ENCODE results near the gene MTUS2. TPM values are rescaled to one million over a fixed set of nuclear protein-coding genes. Genes with fewer than 3 reads are reported as not detected.

Gene MTUS2
- total and polyA plus RNA-seq, 10 donors: 0.20 to 3.2 (median 0.85) TPM

DNA sequence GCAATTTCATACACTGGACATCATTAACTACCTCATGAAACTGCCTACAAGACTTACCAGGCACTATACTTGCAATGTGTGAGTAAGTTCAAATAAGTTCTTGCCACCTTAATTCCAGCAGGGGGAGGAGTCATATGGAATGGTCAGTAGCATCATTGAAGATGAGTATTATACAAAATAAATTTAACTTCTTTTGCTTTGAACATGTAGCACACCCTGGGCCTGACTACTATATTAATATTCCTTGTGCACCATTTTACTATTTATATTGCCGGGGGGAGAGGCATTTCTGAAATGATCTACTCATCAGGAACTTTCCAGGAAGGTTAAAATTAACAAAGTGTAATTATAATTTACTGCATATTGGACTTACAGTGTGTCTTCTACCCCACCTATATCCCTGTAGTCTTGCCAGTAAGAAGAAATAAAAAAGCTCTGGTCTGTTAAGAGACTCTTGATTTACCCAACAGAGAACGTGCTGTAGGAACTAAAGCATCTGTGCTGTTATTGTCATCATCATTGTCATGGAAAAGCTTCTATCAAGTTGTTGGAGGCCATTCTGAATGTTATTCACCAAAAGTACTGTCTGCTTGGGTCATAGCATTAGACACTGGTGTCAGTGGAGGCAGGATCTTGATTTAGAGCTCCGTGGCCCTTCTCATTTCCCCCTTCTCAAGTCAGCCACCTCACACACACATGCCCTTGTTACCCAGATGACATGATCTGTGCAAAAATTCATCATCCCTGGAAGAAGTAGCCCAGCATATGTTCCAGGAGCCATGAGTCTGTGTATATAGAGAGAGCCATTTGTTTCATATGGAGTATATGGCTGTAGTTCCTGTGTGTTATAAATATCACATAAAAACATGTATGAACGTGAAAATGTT is 147.1 kb downstream of the MTUS2 start:
- no peaks in the 10 kb centered on the region for H3K9me3 ChIP-seq
- intact Hi-C loops (cut with DNase I; ENCODE audit: low total_unique reads): no loop called here
- 73 to 90% (median 78%) methylated on average over 4 of the region's 4 CpGs for WGBS, 5 donors
- no peak for DNase-seq
- H3K36me3 ChIP-seq: no peaks in the 10 kb centered on the region
- H3K27me3 ChIP-seq (replicated peaks in 1 of 7): no peaks in the 10 kb centered on the region
- no peak overlapping the region for H3K4me3 ChIP-seq
- H3K27ac ChIP-seq: no peak overlapping the region
- H3K4me1 ChIP-seq: no peaks in the 10 kb centered on the region
- TF ChIP-seq POLR2AphosphoS5 (IDR thresholded peaks at IDR 0.05) (no peak), POLR2A (IDR thresholded peaks at IDR 0.05) (no peak)
- TF ChIP-seq, protein P1, sequence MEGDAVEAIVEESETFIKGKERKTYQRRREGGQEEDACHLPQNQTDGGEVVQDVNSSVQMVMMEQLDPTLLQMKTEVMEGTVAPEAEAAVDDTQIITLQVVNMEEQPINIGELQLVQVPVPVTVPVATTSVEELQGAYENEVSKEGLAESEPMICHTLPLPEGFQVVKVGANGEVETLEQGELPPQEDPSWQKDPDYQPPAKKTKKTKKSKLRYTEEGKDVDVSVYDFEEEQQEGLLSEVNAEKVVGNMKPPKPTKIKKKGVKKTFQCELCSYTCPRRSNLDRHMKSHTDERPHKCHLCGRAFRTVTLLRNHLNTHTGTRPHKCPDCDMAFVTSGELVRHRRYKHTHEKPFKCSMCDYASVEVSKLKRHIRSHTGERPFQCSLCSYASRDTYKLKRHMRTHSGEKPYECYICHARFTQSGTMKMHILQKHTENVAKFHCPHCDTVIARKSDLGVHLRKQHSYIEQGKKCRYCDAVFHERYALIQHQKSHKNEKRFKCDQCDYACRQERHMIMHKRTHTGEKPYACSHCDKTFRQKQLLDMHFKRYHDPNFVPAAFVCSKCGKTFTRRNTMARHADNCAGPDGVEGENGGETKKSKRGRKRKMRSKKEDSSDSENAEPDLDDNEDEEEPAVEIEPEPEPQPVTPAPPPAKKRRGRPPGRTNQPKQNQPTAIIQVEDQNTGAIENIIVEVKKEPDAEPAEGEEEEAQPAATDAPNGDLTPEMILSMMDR (IDR thresholded peaks at IDR 0.05 in 8 of 11, conservative IDR thresholded peaks at IDR 0.05 in 3 of 11): no peak

DNA sequence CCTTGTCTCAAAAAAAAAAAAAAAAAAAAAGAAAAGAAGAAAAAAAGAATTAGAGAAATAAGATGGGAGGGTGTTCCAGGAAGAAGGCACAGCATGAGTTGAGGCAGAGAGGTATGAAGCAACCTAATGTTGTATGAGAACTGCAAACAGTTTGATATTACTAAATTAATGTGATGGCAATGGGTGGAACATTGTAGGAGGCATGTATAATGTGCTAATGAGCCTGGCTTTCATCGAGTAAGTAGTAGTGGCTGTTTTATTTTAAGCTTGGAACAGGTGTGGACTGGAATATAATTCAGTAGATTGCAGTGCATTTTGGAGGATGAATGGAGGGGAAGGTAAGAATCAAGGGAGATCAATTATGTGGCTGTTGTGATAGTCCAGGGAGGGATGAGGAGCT is 156.1 kb downstream of the MTUS2 start:
- TF ChIP-seq POLR2A (IDR thresholded peaks at IDR 0.05) (no peak), POLR2AphosphoS5 (IDR thresholded peaks at IDR 0.05) (no peak)
- TF ChIP-seq, protein P1 (IDR thresholded peaks at IDR 0.05 in 8 of 11, conservative IDR thresholded peaks at IDR 0.05 in 3 of 11): no peak
- Histone ChIP-seq H3K27me3 (replicated peaks in 1 of 7) (peaks cover 0 to 15% (median 0%) of the 10 kb centered on the region in 7 donors), H3K4me3 (no peak overlapping the region), H3K36me3 (no peaks in the 10 kb centered on the region), H3K4me1 (no peaks in the 10 kb centered on the region), H3K9me3 (no peaks in the 10 kb centered on the region), H3K27ac (no peak overlapping the region)
- intact Hi-C loops (cut with DNase I; ENCODE audit: low total_unique reads): no loop called here
- WGBS, 5 donors: 71 to 90% (median 79%) methylated on average over 1 of the region's 1 CpG
- no peak for DNase-seq

DNA sequence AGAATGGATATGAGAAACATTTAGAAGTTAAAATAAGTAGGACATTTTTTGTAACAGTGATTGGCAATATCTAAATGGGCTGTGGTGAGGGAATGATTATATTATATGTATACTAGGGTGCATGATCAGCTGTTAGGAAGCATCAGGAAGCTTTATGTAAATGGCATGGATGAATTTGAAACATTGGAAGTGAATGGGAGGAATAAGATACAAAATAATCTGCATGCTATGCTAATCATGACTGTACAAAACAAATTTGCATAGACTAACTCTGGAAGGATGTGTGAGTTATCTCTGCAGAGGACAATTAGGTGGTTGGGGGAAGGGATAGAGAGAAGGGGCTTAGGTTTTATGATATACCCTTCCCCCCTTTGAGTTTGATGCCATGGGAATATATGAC is 156.5 kb downstream of the MTUS2 start:
- Histone ChIP-seq H3K36me3 (no peaks in the 10 kb centered on the region), H3K27ac (no peak overlapping the region), H3K4me1 (no peaks in the 10 kb centered on the region), H3K4me3 (no peak overlapping the region), H3K27me3 (replicated peaks in 1 of 7) (peaks cover 0 to 15% (median 0%) of the 10 kb centered on the region in 7 donors), H3K9me3 (no peaks in the 10 kb centered on the region)
- TF ChIP-seq POLR2AphosphoS5 (IDR thresholded peaks at IDR 0.05) (no peak), POLR2A (IDR thresholded peaks at IDR 0.05) (no peak)
- TF ChIP-seq, protein P1 (IDR thresholded peaks at IDR 0.05 in 8 of 11, conservative IDR thresholded peaks at IDR 0.05 in 3 of 11): no peak
- intact Hi-C loops (cut with DNase I; ENCODE audit: low total_unique reads): no loop called here
- no peak for DNase-seq

- Histone ChIP-seq H3K9me3 (no peaks in the 10 kb centered on the region), H3K36me3 (no peaks in the 10 kb centered on the region), H3K27me3 (replicated peaks in 1 of 7) (peaks cover 0 to 15% (median 0%) of the 10 kb centered on the region in 7 donors), H3K27ac (no peak overlapping the region), H3K4me3 (no peak overlapping the region), H3K4me1 (no peaks in the 10 kb centered on the region)
- 78 to 90% (median 85%) methylated on average over 3 of the region's 3 CpGs for WGBS, 5 donors
- TF ChIP-seq POLR2AphosphoS5 (IDR thresholded peaks at IDR 0.05) (no peak), POLR2A (IDR thresholded peaks at IDR 0.05) (no peak)
- TF ChIP-seq, protein P1 (IDR thresholded peaks at IDR 0.05 in 8 of 11, conservative IDR thresholded peaks at IDR 0.05 in 3 of 11): no peak
- intact Hi-C loops (cut with DNase I; ENCODE audit: low total_unique reads): no loop called here
- no peak for DNase-seq
These were observed 158.4 kb downstream of the MTUS2 start for GRCh38 chr13:28978574-28978973.
